ENCODE measurements around the gene ZNG1A.
"Not testable (repeated sequence)": the region's sequence is repeated elsewhere in the genome, so short reads cannot be mapped to it uniquely, and the experiment has no call there.

Gene ZNG1A

DNA sequence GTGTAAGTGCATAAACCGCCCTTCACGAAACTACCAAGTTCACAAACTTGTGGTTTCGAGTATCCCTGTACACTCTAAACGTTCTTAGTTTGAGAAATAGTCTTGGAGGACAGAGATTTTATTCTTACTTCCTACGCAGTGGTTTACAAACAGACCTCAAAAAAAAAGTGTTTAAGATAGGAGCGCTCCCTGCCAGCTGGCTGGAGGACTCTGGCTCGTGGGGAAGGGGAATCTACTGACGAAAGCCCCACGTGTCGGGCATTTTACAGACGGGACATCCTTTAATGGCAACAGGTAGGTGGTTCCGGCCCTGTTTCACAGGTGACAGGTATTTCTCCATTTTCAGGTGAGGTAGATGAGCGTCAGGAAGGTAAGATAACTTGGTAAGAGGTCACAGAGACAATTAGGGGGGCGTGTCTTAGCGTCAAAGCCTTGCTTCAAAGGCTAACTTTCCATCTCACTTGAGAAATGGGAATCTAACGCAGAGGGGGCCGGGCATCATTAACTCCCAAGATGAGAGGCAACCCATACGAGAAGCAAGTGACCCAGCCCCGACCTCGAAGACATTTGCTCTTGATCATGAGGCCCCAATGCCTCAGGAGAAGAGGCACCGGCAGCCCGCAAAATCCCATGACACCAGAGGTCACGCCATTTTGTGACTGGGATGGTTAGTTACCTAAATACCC, 573 bp downstream of the ZNG1A start:
- DNase-seq (ENCODE audit: low spot score) = not testable (repeated sequence)

DNA sequence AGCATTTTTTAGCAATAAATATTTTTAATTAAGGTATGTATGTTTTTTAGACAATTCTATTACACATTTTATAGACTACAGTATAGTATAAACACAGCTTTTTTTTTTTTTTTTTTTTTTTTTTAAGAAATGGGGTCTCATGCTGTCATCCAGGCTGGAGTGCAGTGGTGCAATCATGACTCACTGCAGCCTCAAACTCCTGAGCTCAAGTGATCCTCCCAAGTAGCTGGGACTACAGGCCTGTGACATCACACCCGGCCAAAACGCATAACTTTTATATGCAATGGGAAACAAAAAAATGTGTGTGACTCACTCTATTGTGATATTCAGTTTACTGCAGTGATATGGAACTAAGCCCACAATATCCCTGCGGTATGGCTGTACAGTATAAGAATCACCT, 9.1 kb downstream of the ZNG1A start:
- DNase-seq (ENCODE audit: low spot score) = not testable (repeated sequence)

- not testable (repeated sequence) for DNase-seq (ENCODE audit: low spot score)
Measured at GRCh38 chr9:159871-160270, 19.0 kb downstream of the ZNG1A start.

- not testable (repeated sequence) for DNase-seq (ENCODE audit: low spot score)
Measured at GRCh38 chr9:151173-151572, 27.7 kb downstream of the ZNG1A start.

- not testable (repeated sequence) for DNase-seq (ENCODE audit: low spot score)
Measured at GRCh38 chr9:139880-140279, 39.0 kb downstream of the ZNG1A start.

DNA sequence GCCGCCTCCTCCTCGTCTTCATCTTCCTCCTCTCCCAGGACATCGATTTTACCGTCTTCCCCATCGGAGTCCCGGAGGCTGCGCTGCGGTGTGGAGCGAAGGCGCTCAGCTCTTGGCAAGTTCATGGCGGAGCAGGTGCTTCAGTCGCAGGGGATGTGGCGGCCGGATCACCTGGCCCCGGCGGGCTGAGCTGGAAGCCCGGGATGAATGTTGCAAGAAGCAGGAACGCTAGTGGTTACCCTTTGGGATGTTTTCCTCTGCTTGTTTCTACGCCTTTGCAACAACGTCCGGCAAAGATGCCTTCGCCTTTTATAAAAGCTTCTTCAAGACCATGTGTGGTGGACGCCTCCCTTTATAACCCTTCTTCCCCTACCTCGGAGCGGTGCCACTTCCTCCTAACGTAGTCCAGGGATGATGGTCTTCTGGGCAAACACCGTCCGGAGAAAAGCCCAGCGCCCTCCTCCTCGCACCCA, 60.8 kb downstream of the ZNG1A start, which contains the start of gene FOXD4:
FOXD4 (minus strand) TSS at position 423 of the 473 bp plus-strand sequence; CDS start at position 125, 298 bp downstream.
- DNase-seq (ENCODE audit: low spot score) = not testable (repeated sequence)

DNA sequence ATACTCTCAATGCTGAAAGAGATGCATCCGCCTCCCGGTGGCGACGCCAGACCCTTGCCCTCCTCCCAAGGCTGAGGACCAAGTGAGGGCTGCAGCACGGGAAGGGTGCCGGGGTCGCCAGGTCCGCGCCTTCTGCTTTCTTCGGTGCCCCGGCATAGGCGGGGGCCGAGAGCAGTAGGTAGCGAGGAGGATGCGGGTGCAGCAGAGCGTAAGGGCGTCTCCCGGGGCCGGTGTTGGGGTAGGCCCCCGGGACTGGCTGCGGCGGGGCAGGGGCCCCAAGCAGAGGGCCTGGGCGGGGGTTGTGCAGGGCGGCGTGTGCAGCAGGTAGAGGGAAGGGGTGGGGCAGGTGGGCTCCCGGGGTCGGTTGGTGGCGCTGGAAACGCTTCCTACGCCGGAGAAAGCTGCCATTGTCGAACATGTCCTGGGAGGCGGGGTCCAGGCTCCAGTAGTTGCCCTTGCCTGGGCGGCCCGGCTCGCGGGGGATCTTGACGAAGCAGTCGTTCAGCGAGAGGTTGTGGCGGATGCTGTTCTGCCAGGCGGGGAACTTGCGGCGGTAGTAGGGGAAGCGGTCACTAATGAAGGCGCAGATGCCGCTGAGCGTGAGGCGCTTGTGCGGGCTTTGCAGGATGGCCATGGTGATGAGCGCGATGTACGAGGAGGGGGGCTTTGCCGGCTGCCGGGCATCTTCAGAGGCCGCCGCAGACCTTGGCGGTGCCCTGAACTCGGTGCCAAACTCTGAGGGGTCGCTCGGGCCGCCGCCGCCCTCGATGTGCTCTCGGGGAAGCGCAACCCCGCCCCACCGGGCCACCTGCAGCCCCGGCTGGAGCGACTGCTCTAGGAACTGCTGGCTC, 61.5 kb downstream of the ZNG1A start:
- DNase-seq (ENCODE audit: low spot score) = not testable (repeated sequence)

DNA sequence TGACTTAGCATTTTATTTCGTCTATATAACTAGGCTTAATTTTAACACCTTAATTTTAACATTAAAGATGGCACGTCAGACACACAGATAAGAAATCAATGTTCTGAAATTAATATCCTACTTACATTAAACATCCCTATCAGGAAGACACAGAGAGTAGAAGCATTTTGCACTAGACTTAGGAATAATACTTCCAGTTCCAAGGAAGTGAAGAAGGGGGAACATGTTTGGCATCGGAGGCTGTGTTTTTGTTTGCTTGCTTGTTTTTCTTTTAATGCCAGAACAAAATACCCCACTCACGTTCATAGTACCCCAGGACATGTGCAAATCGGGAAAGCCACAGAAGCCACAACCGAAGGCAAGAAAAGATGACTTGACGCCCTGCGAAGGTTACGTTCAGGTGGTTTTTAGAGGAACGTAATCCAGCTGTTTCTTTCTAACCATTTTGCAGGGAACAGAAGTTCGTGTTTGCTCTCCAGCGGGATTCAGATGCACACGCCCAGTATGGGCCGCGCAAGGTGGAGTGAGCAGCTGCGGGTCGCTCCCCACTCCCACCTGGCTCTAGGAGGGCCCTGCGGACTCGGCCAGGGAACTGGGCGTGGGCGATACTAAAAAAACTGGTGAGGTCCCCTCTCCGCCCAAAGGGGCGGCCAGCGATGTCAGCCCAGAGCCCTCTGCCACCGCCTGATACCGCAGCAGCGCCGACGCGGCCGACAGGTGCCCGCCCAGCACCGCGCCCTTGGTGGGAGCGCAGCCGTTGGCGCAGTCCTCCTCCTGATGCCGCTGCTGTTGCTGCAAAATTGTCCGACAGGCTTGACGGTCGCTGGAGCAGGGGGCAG, 62.4 kb downstream of the ZNG1A start:
- DNase-seq (ENCODE audit: low spot score) = not testable (repeated sequence)

DNA sequence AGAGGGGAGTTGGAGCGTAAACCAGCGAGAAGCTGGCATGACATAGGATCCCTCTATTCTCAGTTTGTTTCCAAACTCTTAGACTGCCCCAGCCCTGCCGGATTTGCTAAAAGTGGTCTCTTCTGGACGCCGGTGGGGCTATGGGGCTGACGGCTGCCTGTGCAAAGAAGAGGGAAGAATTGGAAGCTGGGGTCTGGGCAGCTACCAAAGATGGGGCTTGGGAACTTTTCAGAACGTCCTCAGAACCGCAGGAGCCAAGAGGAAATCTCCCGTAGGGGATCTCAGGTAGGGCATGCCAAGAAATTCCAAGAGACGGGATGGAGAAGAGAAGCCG, 63.8 kb downstream of the ZNG1A start:
- DNase-seq (ENCODE audit: low spot score) = not testable (repeated sequence)

DNA sequence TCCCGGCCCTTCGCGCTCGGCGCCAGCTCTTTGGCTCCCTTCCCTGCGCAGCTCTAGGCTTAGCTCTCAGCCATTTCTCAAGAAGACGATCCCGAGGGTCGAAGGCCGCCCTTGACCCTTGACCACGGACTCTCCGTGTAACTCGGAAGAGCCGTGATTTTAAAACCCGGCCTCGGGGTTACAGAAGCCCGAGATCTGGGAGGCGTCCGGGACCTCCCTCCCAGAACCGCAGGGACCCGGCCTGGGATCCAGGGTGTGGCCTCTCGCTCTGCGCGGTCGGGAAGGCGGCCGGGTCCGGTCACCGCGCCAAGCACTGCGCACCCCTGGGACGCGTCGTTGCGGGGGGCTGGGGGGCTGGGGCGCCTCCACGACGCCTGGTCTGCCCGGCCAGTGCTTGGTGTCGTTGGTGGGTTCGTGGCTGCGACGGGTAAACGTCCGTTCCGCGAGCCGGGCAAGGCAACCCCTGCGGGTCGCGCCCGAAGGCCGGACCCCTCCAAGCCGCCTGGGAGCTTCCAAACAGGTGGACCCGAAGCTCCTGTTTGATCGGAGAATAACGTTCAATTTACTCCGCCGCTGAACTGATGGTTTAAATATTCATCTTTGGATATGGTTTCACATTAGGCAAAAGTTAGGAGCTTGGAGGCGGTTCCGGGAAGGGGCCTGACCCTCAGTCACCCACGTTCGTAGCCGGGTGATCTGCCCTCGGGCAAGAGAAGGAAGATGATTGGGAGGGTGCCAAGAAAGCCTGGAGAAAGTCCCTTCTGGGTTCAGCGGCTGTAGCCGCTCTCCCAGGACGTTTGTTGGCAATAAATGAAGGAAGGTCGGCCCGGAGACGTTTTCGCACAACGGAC, 64.4 kb downstream of the ZNG1A start:
- DNase-seq (ENCODE audit: low spot score) = peak; percentile 22

GRCh38 chr9:113468-114266, 65.2 kb downstream of the ZNG1A start:
- DNase-seq (ENCODE audit: low spot score) = not testable (repeated sequence)

GRCh38 chr9:112589-113467, 66.0 kb downstream of the ZNG1A start:
- not testable (repeated sequence) for DNase-seq (ENCODE audit: low spot score)

GRCh38 chr9:110672-111071, 68.2 kb downstream of the ZNG1A start:
- not testable (repeated sequence) for DNase-seq (ENCODE audit: low spot score)

DNA sequence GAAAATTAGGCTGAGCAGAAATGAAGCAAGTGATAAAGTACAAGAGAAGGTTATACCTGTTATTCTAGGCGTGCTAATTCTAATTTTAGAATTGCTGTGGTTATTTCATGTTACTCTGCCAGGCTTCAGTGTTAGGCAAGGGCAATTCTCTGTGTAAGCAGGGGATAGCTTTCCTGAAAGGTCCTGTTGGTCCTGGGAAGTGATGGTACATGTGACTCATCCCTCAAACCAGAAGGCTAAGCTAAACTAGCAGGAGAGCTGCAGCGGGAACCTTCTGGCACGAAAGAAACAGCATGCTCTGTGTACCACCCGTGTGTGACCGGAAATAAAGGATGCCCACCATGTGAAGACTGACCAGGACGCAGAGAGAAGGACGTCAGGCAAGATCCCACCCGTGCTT, 69.3 kb downstream of the ZNG1A start:
- DNase-seq (ENCODE audit: low spot score) = not testable (repeated sequence)

DNA sequence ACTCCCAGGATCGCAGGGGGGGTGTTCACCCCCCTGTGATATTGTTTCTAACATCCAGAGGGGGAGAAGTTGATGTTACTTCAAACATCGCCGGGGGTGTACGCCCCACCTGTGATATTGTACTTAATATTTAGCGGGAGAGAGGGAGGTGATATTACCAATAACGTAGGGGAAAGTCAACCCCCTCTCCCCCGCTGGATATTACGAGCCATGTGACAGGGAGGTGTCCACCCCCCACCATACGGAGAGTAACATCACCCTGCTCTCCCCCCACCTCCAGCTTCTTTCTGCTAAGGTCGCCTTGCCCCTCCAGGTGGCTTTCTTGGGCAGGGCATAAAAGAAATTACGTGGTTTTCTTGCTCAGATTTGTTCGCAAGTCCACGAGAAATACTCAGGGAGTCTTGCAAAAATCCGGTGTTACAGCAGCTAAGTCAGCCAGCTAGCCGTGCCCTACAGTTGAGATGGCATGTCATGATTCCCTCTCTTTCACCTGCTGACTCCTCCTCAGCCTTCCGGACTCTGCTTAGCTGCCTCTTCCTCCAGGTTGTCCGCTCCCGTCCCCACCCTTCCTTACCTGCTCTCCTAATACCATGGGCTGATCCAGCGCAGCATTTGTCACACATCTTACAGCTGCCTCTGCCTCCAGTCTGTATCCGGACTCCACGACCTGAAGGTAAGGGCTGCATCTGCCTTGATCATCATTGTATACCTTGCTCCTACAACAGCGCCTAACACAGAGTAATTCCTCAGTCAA, 69.9 kb downstream of the ZNG1A start:
- DNase-seq (ENCODE audit: low spot score) = not testable (repeated sequence)

GRCh38 chr9:105991-106390, 72.9 kb downstream of the ZNG1A start:
- DNase-seq (ENCODE audit: low spot score) = not testable (repeated sequence)

- not testable (repeated sequence) for DNase-seq (ENCODE audit: low spot score)
Measured at GRCh38 chr9:100430-100829, 78.4 kb downstream of the ZNG1A start.

DNA sequence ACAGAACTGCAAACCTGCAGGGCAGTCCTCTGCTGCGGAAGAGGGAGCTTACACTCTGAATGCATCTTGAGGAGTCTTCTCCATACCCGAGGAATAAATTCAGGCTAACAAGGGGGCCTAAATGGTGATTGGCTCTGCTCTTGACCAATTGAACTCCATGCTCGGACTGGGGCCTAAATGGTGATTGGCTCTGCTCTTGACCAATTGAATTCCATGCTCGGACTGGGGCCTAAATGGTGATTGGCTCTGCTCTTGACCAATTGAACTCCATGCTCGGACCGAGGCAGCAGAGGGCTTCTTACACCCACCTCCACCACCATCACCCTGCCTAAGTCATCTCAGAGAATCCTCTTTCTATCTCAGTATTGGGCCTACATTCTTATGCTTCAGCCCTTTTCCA, 79.0 kb downstream of the ZNG1A start:
- DNase-seq (ENCODE audit: low spot score) = not testable (repeated sequence)

DNA sequence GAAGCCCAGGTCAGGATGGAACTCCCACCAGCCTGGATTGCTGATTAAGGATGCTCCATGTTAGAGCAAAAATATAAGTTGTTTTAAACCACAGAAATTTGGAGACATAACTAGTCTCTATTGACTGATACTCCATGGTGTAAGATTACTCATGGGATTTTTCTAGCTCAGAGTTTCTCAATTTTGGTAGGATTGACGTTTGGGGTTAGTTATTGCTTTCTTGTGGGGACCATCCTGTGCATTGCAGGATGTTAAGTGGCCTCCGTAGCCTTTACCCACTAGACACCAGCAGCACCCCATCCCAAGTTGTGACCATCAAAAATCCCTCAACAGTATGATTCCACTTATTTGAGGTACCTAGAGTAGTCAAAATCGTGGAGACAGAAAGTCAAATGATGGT, 80.1 kb downstream of the ZNG1A start:
- DNase-seq (ENCODE audit: low spot score) = not testable (repeated sequence)
